ENCODE measurements around the gene RNF38. TPM values are rescaled to one million over a fixed set of nuclear protein-coding genes. Genes with fewer than 3 reads are reported as not detected.

Gene RNF38
- total and polyA plus RNA-seq, 2 donors (not counting 3 experiments of a cell fraction or from before 2014, with no cell fraction given), result 36.7 to 47.2 TPM

GRCh38 chr9:36290996-36291395, 109.1 kb downstream of the RNF38 start:
- H3K4me2 ChIP-seq (ENCODE audit: insufficient read depth, low read length), result no peak overlapping the region
- intact Hi-C loops (cut with micrococcal nuclease) (no loop called here), dilution Hi-C loops (cut with MboI; ENCODE audit: extremely low pct_ligation_motif_present, low sequenced_read_pairs) (no loop called here)
- ChIA-PET POLR2A (no interaction called here), CTCF (interaction anchor here (1.0 to 1.3 kb wide), 3 partner anchors 13 to 42 kb away, joined by 3 to 4 read pairs (median 3); no protein-coding TSS in a partner anchor)
- H3K9ac ChIP-seq (replicated peaks; ENCODE audit: extremely low read depth, insufficient read depth, low read length), result no peak overlapping the region
- H2AFZ ChIP-seq (ENCODE audit: low read depth, low read length), result no peak overlapping the region
- DNase-seq (ENCODE audit: low read depth, low spot score), result no peak
- FAIRE-seq, result no peak
- H3K27ac ChIP-seq (ENCODE audit: insufficient read depth, low read depth, low read length), result no peak overlapping the region
- no peaks in the 10 kb centered on the region for H4K20me1 ChIP-seq (replicated peaks; ENCODE audit: control insufficient read depth, extremely low read depth, insufficient read depth, low read length)
- no peaks in the 10 kb centered on the region for H3K36me3 ChIP-seq (ENCODE audit: control insufficient read depth in 2 of 2, extremely low read depth in 1 of 2, insufficient read depth in 2 of 2, low read length in 2 of 2)
- H3K27me3 ChIP-seq (ENCODE audit: control insufficient read depth in 2 of 2, insufficient read depth in 2 of 2, low read length in 2 of 2), result no peaks in the 10 kb centered on the region
- no peaks in the 10 kb centered on the region for H3K79me2 ChIP-seq (ENCODE audit: control insufficient read depth, insufficient read depth, low read length)
- H3K9me3 ChIP-seq (replicated peaks; ENCODE audit: control insufficient read depth, insufficient read depth, low read length), result no peaks in the 10 kb centered on the region
- TF ChIP-seq FOS (IDR thresholded peaks at IDR 0.05; ENCODE audit: borderline replicate concordance, insufficient read depth, low read length) (no peak), JUN (IDR thresholded peaks at IDR 0.05; ENCODE audit: borderline replicate concordance, insufficient read depth, insufficient read length, low read depth) (no peak), POLR2AphosphoS5 (IDR thresholded peaks at IDR 0.05; ENCODE audit: insufficient read depth, low read depth, low read length) (no peak), GATA2 (IDR thresholded peaks at IDR 0.05; ENCODE audit: insufficient read depth, insufficient read length, low read depth, low read length) (no peak), EZH2 (IDR thresholded peaks at IDR 0.05; ENCODE audit: borderline replicate concordance, low read depth, low read length, severe bottlenecking) (no peak), MYC (IDR thresholded peaks at IDR 0.05; ENCODE audit: low read depth, low read length) (no peak), MAX (IDR thresholded peaks at IDR 0.05; ENCODE audit: insufficient read depth, insufficient read length) (no peak), POLR2A (IDR thresholded peaks at IDR 0.05; ENCODE audit: low read depth, low read length) (no peak)
- TF ChIP-seq, protein P1, sequence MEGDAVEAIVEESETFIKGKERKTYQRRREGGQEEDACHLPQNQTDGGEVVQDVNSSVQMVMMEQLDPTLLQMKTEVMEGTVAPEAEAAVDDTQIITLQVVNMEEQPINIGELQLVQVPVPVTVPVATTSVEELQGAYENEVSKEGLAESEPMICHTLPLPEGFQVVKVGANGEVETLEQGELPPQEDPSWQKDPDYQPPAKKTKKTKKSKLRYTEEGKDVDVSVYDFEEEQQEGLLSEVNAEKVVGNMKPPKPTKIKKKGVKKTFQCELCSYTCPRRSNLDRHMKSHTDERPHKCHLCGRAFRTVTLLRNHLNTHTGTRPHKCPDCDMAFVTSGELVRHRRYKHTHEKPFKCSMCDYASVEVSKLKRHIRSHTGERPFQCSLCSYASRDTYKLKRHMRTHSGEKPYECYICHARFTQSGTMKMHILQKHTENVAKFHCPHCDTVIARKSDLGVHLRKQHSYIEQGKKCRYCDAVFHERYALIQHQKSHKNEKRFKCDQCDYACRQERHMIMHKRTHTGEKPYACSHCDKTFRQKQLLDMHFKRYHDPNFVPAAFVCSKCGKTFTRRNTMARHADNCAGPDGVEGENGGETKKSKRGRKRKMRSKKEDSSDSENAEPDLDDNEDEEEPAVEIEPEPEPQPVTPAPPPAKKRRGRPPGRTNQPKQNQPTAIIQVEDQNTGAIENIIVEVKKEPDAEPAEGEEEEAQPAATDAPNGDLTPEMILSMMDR (IDR thresholded peaks at IDR 0.05; ENCODE audit: extremely low read depth in 1 of 2, insufficient read depth in 1 of 2, low read depth in 1 of 2, low read length in 2 of 2), result no peak
- H3K4me3 ChIP-seq (replicated peaks in 1 of 3; ENCODE audit: insufficient read depth in 1 of 3, low read depth in 1 of 3, low read length in 3 of 3), result no peak overlapping the region
- no TSS peak for BruUV-seq (replicated peaks)
- no peaks in the 10 kb centered on the region for H3K9me1 ChIP-seq (replicated peaks; ENCODE audit: control insufficient read depth, extremely low read depth, insufficient read depth, low read length)
- H3K4me1 ChIP-seq (ENCODE audit: control insufficient read depth, extremely low read depth, insufficient read depth, low read length), result no peaks in the 10 kb centered on the region
